PC-9 (cell line): Measurements from ENCODE around the gene ADAMTS7. TPM values are rescaled to one million over a fixed set of nuclear protein-coding genes. Genes with fewer than 3 reads are reported as not detected.
"Not testable (repeated sequence)": the region's sequence is repeated elsewhere in the genome, so short reads cannot be mapped to it uniquely, and the experiment has no call there.

Experiments used
- BruUV-seq: library from RNA; stranded (reverse); fragments of 400-500 nt; replicated peaks from 2 replicates; lab custom pipeline; 2021; lab: Mats Ljungman, UMichigan
- CTCF ChIA-PET: fragments of 300-600 bp; sonication (Branson Sonifier 250); formaldehyde crosslinking; loops from one replicate; lab custom pipeline; 2022; ENCODE audit warnings: antibody characterized with exemption; lab: Charles Lee
- POLR2A ChIA-PET: fragments of 300-600 bp; sonication (Branson Sonifier 250); formaldehyde crosslinking; loops from one replicate; lab custom pipeline; 2022; ENCODE audit warnings: antibody characterized with exemption; ENCODE audit not compliant: unreplicated experiment; lab: Charles Lee
- DNase-seq, 2 experiments: peaks; one replicate each; pipeline versions ENCODE4 v3.0.0 to v3.0.0-alpha.2; 2015 to 2022; ENCODE audit warnings: mixed read lengths in 1 of 2
- H2AFZ ChIP-seq: fragments of 200-600 bp; sonication (generic); 2 replicates; pipeline ENCODE4 v1.8.1; 2017; ENCODE audit warnings: antibody characterized with exemption
- H3F3A ChIP-seq: fragments of 200-600 bp; sonication (generic); 2 replicates; pipeline ENCODE4 v1.8.1; 2017; ENCODE audit warnings: antibody characterized with exemption, mild to moderate bottlenecking, low read depth; ENCODE audit not compliant: insufficient read depth
- H3K27ac ChIP-seq: fragments of 200-600 bp; sonication (generic); 2 replicates; pipeline ENCODE4 v1.6.1; 2016; ENCODE audit warnings: mixed run types
- H3K27me3 ChIP-seq: fragments of 200-600 bp; sonication (generic); 2 replicates; pipeline ENCODE4 v1.6.1; 2016; ENCODE audit warnings: low read depth, mixed run types; ENCODE audit not compliant: insufficient read depth
- H3K36me3 ChIP-seq: fragments of 200-600 bp; sonication (generic); 2 replicates; pipeline ENCODE4 v1.6.1; 2016; ENCODE audit warnings: low read depth, mixed run types
- H3K4me1 ChIP-seq: fragments of 200-600 bp; sonication (generic); replicated peaks from 2 replicates; pipeline ENCODE4 v1.6.1; 2016; ENCODE audit warnings: mixed run types; ENCODE audit not compliant: insufficient read depth
- H3K4me2 ChIP-seq: fragments of 200-600 bp; sonication (generic); 2 replicates; pipeline ENCODE4 v1.6.1; 2017; ENCODE audit warnings: mixed run types
- H3K4me3 ChIP-seq: fragments of 200-600 bp; sonication (generic); 2 replicates; pipeline ENCODE4 v1.6.1; 2016; ENCODE audit warnings: mixed run types
- H3K79me2 ChIP-seq: fragments of 200-600 bp; sonication (generic); 2 replicates; pipeline ENCODE4 v1.6.1; 2017; ENCODE audit warnings: low read depth, mixed run types
- H3K9me2 ChIP-seq: fragments of 200-600 bp; sonication (generic); 2 replicates; pipeline ENCODE4 v1.8.1; 2017; ENCODE audit warnings: mild to moderate bottlenecking; ENCODE audit not compliant: insufficient read depth
- H3K9me3 ChIP-seq: fragments of 200-600 bp; sonication (generic); 2 replicates; pipeline ENCODE4 v1.8.1; 2016; ENCODE audit warnings: low read depth; ENCODE audit not compliant: insufficient read depth
- H4K20me1 ChIP-seq: fragments of 200-600 bp; sonication (generic); 2 replicates; pipeline ENCODE4 v1.8.1; 2017; ENCODE audit not compliant: insufficient read depth
- CTCF ChIP-seq: fragments of 200-600 bp; sonication (generic); conservative IDR thresholded peaks from 2 replicates; pipeline ENCODE4 v1.6.1; 2017; ENCODE audit warnings: mixed run types, antibody characterized with exemption, mild to moderate bottlenecking, moderate library complexity
- EZH2 ChIP-seq: fragments of 200-600 bp; sonication (generic); IDR thresholded peaks from 2 replicates; pipeline ENCODE4 v1.8.0; 2017; ENCODE audit warnings: antibody characterized with exemption, low read depth
- intact Hi-C: fragments of 100-400 bp; cut with micrococcal nuclease; formaldehyde crosslinking; loops from one replicate; pipeline ENCODE4 v1.10.0; 2022; ENCODE audit not compliant: unreplicated experiment
- total RNA-seq: library from RNA; stranded (reverse); gene quantifications from 2 replicates; pipeline ENCODE4 v1.2.3, GENCODE V29; 2021

The ADAMTS7 gene
- total RNA-seq, 1 experiment from 2014 or later: 1.3 TPM

GRCh38 chr15:78778422-78778821, 32.8 kb downstream of the ADAMTS7 start:
- intact Hi-C loops: no loop called here
- no peaks in the 10 kb centered on the region for H3K27me3 ChIP-seq
- no peak for DNase-seq
- no TSS peak for BruUV-seq
- no peaks in the 10 kb centered on the region for H3F3A ChIP-seq
- H3K4me2 ChIP-seq: no peak overlapping the region
- ChIA-PET CTCF (no interaction called here), POLR2A (no interaction called here)
- H3K27ac ChIP-seq: no peak overlapping the region
- no peaks in the 10 kb centered on the region for H3K4me1 ChIP-seq
- H2AFZ ChIP-seq: no peak overlapping the region
- no peaks in the 10 kb centered on the region for H3K9me3 ChIP-seq
- TF ChIP-seq EZH2: no peak
- no peak for TF ChIP-seq CTCF
- no peaks in the 10 kb centered on the region for H3K79me2 ChIP-seq
- H3K36me3 ChIP-seq: no peaks in the 10 kb centered on the region
- H3K9me2 ChIP-seq: no peaks in the 10 kb centered on the region
- no peak overlapping the region for H3K4me3 ChIP-seq
- H4K20me1 ChIP-seq: no peaks in the 10 kb centered on the region

GRCh38 chr15:78777953-78778345, 33.3 kb downstream of the ADAMTS7 start:
- POLR2A ChIA-PET, intact Hi-C loops, H3K9me3 ChIP-seq: not testable (repeated sequence)

DNA sequence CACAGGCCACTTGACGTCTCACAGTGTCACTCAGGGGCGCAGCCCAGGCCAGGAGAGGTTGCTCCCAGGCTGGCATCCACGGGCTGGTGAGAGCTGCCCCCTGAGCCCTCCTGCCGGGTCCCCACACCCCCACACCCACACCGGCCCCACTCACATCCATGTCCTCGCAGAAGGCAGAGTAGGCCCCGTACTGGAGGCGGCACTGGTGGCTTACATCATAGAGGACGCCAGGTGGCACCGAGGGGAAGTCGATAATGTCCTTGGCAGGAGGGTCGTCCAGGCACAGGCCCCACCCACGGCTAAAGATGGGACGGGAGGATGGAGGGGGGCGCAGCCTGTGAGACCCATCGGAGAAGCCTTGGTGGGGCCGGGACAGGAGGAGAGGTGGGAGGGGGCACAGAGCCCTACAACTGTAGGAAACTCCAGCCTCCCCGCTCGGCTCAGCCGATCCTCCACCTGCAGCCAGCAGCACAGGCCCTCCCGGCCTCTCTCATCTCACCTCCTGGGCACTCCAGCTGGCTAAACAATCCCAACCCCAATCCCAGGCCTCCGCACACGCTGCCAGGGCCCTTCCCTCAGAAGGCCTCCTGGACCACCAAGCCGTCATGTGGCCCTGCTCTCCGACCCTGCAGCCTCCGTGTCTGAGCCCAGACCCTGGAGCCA, 33.8 kb downstream of the ADAMTS7 start:
- H3K4me2 ChIP-seq, H3F3A ChIP-seq, H4K20me1 ChIP-seq, H3K9me2 ChIP-seq, H3K36me3 ChIP-seq, DNase-seq, H3K27me3 ChIP-seq, H3K4me1 ChIP-seq, H2AFZ ChIP-seq, POLR2A ChIA-PET, H3K27ac ChIP-seq, H3K9me3 ChIP-seq, H3K79me2 ChIP-seq, intact Hi-C loops, H3K4me3 ChIP-seq, BruUV-seq, CTCF ChIA-PET: not testable (repeated sequence)

More at GRCh38 chr15:78777953-78778345, 33.3 kb downstream of the ADAMTS7 start:
- H3K27me3 ChIP-seq, H3F3A ChIP-seq, H3K79me2 ChIP-seq, H3K27ac ChIP-seq, BruUV-seq, H3K4me3 ChIP-seq, H4K20me1 ChIP-seq, CTCF ChIA-PET, DNase-seq, H3K4me1 ChIP-seq, H3K4me2 ChIP-seq, H3K36me3 ChIP-seq, H2AFZ ChIP-seq, H3K9me2 ChIP-seq: not testable (repeated sequence)

GRCh38 chr15:78776046-78776925, 35.0 kb downstream of the ADAMTS7 start:
- H3K79me2 ChIP-seq, intact Hi-C loops, DNase-seq, H2AFZ ChIP-seq, H3K4me1 ChIP-seq, H3K36me3 ChIP-seq, H3K27me3 ChIP-seq, H3K9me2 ChIP-seq, H3K4me3 ChIP-seq, H3K27ac ChIP-seq, POLR2A ChIA-PET, H3K9me3 ChIP-seq, H4K20me1 ChIP-seq, H3F3A ChIP-seq, H3K4me2 ChIP-seq, CTCF ChIA-PET, BruUV-seq: not testable (repeated sequence)
